Measurements from ENCODE around the gene SLC25A26.

Gene SLC25A26

GRCh38 chr3:66376568-66376967, 155.8 kb downstream of the SLC25A26 start:
- Mint-ChIP-seq H3K27me3 (ENCODE audit: low read depth, poor library complexity) (no peaks in the 10 kb centered on the region), H3K27ac (no peak overlapping the region), H3K4me3 (no peak overlapping the region), H3K9me3 (no peaks in the 10 kb centered on the region), H3K4me1 (peaks cover 5% of the 10 kb centered on the region), H3K36me3 (ENCODE audit: low read depth) (peaks cover 59% of the 10 kb centered on the region)
- DNase-seq: no peak
- no peak for TF ChIP-seq CTCF (IDR thresholded peaks at IDR 0.05)

- no peaks in the 10 kb centered on the region for H3K9me3 Mint-ChIP-seq
- peaks cover 5% of the 10 kb centered on the region for H3K4me1 Mint-ChIP-seq
- H3K27ac Mint-ChIP-seq: peak overlapping the region; percentile 12
- no peak for DNase-seq
- no peak for TF ChIP-seq CTCF (IDR thresholded peaks at IDR 0.05)
- H3K4me3 Mint-ChIP-seq: no peak overlapping the region
- peaks cover 68% of the 10 kb centered on the region for H3K36me3 Mint-ChIP-seq (ENCODE audit: low read depth)
- no peaks in the 10 kb centered on the region for H3K27me3 Mint-ChIP-seq (ENCODE audit: low read depth, poor library complexity)
These were observed 157.0 kb downstream of the SLC25A26 start for GRCh38 chr3:66377800-66378199.

- Mint-ChIP-seq H3K9me3 (no peaks in the 10 kb centered on the region), H3K36me3 (ENCODE audit: low read depth) (peaks cover 72% of the 10 kb centered on the region), H3K4me3 (no peak overlapping the region), H3K27me3 (ENCODE audit: low read depth, poor library complexity) (no peaks in the 10 kb centered on the region), H3K27ac (peak overlapping the region; percentile 74), H3K4me1 (peaks cover 5% of the 10 kb centered on the region)
- peak; percentile 50 for DNase-seq
- peak; percentile 59 for TF ChIP-seq CTCF (IDR thresholded peaks at IDR 0.05)
These were observed 157.5 kb downstream of the SLC25A26 start for GRCh38 chr3:66378256-66378655.

GRCh38 chr3:66379565-66379964, 158.8 kb downstream of the SLC25A26 start:
- no peak overlapping the region for H3K4me3 Mint-ChIP-seq
- peaks cover 85% of the 10 kb centered on the region for H3K36me3 Mint-ChIP-seq (ENCODE audit: low read depth)
- no peak for TF ChIP-seq CTCF (IDR thresholded peaks at IDR 0.05)
- DNase-seq: no peak
- H3K4me1 Mint-ChIP-seq: peaks cover 5% of the 10 kb centered on the region
- peak overlapping the region; percentile 43 for H3K27ac Mint-ChIP-seq
- no peaks in the 10 kb centered on the region for H3K27me3 Mint-ChIP-seq (ENCODE audit: low read depth, poor library complexity)
- peaks cover 3% of the 10 kb centered on the region for H3K9me3 Mint-ChIP-seq

- H3K4me3 Mint-ChIP-seq: no peak overlapping the region
- peaks cover 88% of the 10 kb centered on the region for H3K36me3 Mint-ChIP-seq (ENCODE audit: low read depth)
- H3K9me3 Mint-ChIP-seq: peaks cover 6% of the 10 kb centered on the region
- H3K27ac Mint-ChIP-seq: no peak overlapping the region
- H3K4me1 Mint-ChIP-seq: peaks cover 5% of the 10 kb centered on the region
- no peak for TF ChIP-seq CTCF (IDR thresholded peaks at IDR 0.05)
- no peak for DNase-seq
- H3K27me3 Mint-ChIP-seq (ENCODE audit: low read depth, poor library complexity): no peaks in the 10 kb centered on the region
These were observed 159.6 kb downstream of the SLC25A26 start for GRCh38 chr3:66380200-66380932.

GRCh38 chr3:66381626-66382025, 160.8 kb downstream of the SLC25A26 start:
- H3K27ac Mint-ChIP-seq: no peak overlapping the region
- DNase-seq: no peak
- H3K36me3 Mint-ChIP-seq (ENCODE audit: low read depth): peaks cover 89% of the 10 kb centered on the region
- no peaks in the 10 kb centered on the region for H3K27me3 Mint-ChIP-seq (ENCODE audit: low read depth, poor library complexity)
- peaks cover 16% of the 10 kb centered on the region for H3K9me3 Mint-ChIP-seq
- H3K4me1 Mint-ChIP-seq: peaks cover 5% of the 10 kb centered on the region
- TF ChIP-seq CTCF (IDR thresholded peaks at IDR 0.05): no peak
- no peak overlapping the region for H3K4me3 Mint-ChIP-seq
